ENCODE data around the gene SARM1. TPM values are rescaled to one million over a fixed set of nuclear protein-coding genes. Genes with fewer than 3 reads are reported as not detected.

Gene SARM1
- polyA plus RNA-seq, 1 of the 3 experiments (the other 2 are of a cell fraction) = 17.4 TPM

DNA sequence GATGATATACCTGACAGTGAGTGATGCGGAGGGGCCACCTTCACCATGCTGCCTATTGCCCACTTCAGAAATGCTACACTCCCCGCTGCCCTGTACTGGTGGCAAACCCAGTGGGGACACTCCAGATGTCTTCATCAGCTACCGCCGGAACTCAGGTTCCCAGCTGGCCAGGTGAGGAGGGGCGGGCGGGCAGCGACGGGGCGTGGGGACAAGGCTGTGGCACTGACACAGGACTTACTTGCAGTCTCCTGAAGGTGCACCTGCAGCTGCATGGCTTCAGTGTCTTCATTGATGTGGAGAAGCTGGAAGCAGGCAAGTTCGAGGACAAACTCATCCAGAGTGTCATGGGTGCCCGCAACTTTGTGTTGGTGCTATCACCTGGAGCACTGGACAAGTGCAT is 16.6 kb downstream of the SARM1 start:
- Histone ChIP-seq H3K9ac (no peak overlapping the region), H3F3A (replicated peaks; ENCODE audit: insufficient read depth) (no peaks in the 10 kb centered on the region), H3K79me2 (ENCODE audit: insufficient read depth) (0 out of 2 replicates have a peak, but pooled peaks cover 7% of the 10 kb centered on the region), H2AFZ (ENCODE audit: low read depth) (no peak overlapping the region), H4K20me1 (ENCODE audit: insufficient read depth) (no peaks in the 10 kb centered on the region), H3K36me3 (replicated peaks in 1 of 2; ENCODE audit: control insufficient read depth in 1 of 2, insufficient read depth in 2 of 2, low read length in 1 of 2) (peaks cover 31 to 43% of the 10 kb centered on the region in 2 experiments), H3K27ac (ENCODE audit: low read depth in 2 of 2, low read length in 1 of 2) (no peak overlapping the region), H3K9me2 (no peaks in the 10 kb centered on the region), H3K27me3 (ENCODE audit: insufficient read depth) (no peaks in the 10 kb centered on the region), H3K4me3 (ENCODE audit: low read depth in 2 of 2, low read length in 1 of 2) (no peak overlapping the region), H3K4me2 (no peak overlapping the region), H3K9me3 (no peaks in the 10 kb centered on the region), H3K4me1 (ENCODE audit: control insufficient read depth in 1 of 2, insufficient read depth in 2 of 2, low read depth in 1 of 2, low read length in 1 of 2) (no peaks in the 10 kb centered on the region)
- 90% methylated on average over 7 of the region's 11 CpGs for WGBS (ENCODE audit: low lambda C conversion rate)
- DNase-seq = no peak
- POLR2A ChIA-PET = no interaction called here
- TF ChIP-seq SIN3A (IDR thresholded peaks at IDR 0.05; ENCODE audit: borderline replicate concordance, low read depth, low read length) (no peak), SMC3 (IDR thresholded peaks at IDR 0.05; ENCODE audit: low read depth, low read length) (no peak), FOXM1 (IDR thresholded peaks at IDR 0.05; ENCODE audit: low read depth) (no peak), FOXJ3 (CRISPR knock-in tag; IDR thresholded peaks at IDR 0.05) (no peak), EP300 (IDR thresholded peaks at IDR 0.05; ENCODE audit: borderline replicate concordance in 1 of 2, low read depth in 1 of 2, low read length in 1 of 2) (no peak), TEAD4 (IDR thresholded peaks at IDR 0.05; ENCODE audit: borderline replicate concordance, insufficient read depth) (no peak), ELF1 (IDR thresholded peaks at IDR 0.05) (no peak)
- CTCF ChIA-PET = no interaction called here

DNA sequence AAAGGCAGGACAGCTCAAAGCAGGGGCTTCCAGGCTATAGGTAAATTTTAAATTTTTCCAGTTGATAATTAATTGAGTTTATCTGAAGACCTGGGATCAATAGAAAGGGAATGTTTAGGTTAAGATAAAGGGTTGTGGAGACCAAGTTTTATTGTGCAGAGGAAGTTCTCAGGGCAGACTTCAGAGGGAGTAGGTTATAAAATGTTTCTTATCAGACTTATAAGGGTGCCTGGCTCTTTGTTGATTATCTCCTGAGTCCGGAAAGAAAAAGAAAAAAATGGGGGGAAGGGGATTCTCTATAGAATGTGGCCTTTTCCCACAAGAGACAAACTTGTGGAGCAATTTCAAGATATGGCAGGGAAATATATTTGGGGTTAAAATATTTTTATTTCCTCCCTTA is 18.6 kb downstream of the SARM1 start:
- Histone ChIP-seq H3K4me1 (ENCODE audit: control insufficient read depth in 1 of 2, insufficient read depth in 2 of 2, low read depth in 1 of 2, low read length in 1 of 2) (no peaks in the 10 kb centered on the region), H3F3A (replicated peaks; ENCODE audit: insufficient read depth) (peaks cover 4% of the 10 kb centered on the region), H3K9ac (no peak overlapping the region), H3K36me3 (replicated peaks in 1 of 2; ENCODE audit: control insufficient read depth in 1 of 2, insufficient read depth in 2 of 2, low read length in 1 of 2) (peaks cover 31 to 51% of the 10 kb centered on the region in 2 experiments), H3K27me3 (ENCODE audit: insufficient read depth) (no peaks in the 10 kb centered on the region), H3K9me3 (no peaks in the 10 kb centered on the region), H3K27ac (ENCODE audit: low read depth in 2 of 2, low read length in 1 of 2) (no peak overlapping the region), H3K9me2 (no peaks in the 10 kb centered on the region), H3K4me2 (no peak overlapping the region), H4K20me1 (ENCODE audit: insufficient read depth) (no peaks in the 10 kb centered on the region), H3K4me3 (ENCODE audit: low read depth in 2 of 2, low read length in 1 of 2) (no peak overlapping the region), H3K79me2 (ENCODE audit: insufficient read depth) (no peaks in the 10 kb centered on the region), H2AFZ (ENCODE audit: low read depth) (no peak overlapping the region)
- 100% methylated on average over 1 of the region's 1 CpG for WGBS (ENCODE audit: low lambda C conversion rate)
- ChIA-PET CTCF (no interaction called here), POLR2A (no interaction called here)
- DNase-seq = no peak
- TF ChIP-seq, protein P1, sequence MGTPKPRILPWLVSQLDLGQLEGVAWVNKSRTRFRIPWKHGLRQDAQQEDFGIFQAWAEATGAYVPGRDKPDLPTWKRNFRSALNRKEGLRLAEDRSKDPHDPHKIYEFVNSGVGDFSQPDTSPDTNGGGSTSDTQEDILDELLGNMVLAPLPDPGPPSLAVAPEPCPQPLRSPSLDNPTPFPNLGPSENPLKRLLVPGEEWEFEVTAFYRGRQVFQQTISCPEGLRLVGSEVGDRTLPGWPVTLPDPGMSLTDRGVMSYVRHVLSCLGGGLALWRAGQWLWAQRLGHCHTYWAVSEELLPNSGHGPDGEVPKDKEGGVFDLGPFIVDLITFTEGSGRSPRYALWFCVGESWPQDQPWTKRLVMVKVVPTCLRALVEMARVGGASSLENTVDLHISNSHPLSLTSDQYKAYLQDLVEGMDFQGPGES (IDR thresholded peaks at IDR 0.05; ENCODE audit: low read depth, low read length) = no peak
- TF ChIP-seq EZH2phosphoT487 (IDR thresholded peaks at IDR 0.05; ENCODE audit: borderline replicate concordance, low read depth) (no peak), ELF1 (IDR thresholded peaks at IDR 0.05) (no peak), TEAD4 (IDR thresholded peaks at IDR 0.05; ENCODE audit: borderline replicate concordance, insufficient read depth) (no peak), USF2 (IDR thresholded peaks at IDR 0.05; ENCODE audit: borderline replicate concordance, low read depth, low read length) (no peak), RFX5 (IDR thresholded peaks at IDR 0.05; ENCODE audit: low read length) (no peak), GATA2 (CRISPR knock-in tag; IDR thresholded peaks at IDR 0.05) (no peak), RAD21 (IDR thresholded peaks at IDR 0.05; ENCODE audit: low read length) (no peak), SMC3 (IDR thresholded peaks at IDR 0.05; ENCODE audit: low read depth, low read length) (no peak), SIN3A (IDR thresholded peaks at IDR 0.05; ENCODE audit: borderline replicate concordance, low read depth, low read length) (no peak), CHD2 (IDR thresholded peaks at IDR 0.05; ENCODE audit: low read length, partially characterized antibody) (no peak), FOXJ3 (CRISPR knock-in tag; IDR thresholded peaks at IDR 0.05) (no peak), FOSL2 (IDR thresholded peaks at IDR 0.05; ENCODE audit: borderline replicate concordance, low read depth) (no peak), FOXM1 (IDR thresholded peaks at IDR 0.05; ENCODE audit: low read depth) (no peak), NRF1 (IDR thresholded peaks at IDR 0.05; ENCODE audit: low read depth, low read length) (no peak)
- TF ChIP-seq, protein P2, sequence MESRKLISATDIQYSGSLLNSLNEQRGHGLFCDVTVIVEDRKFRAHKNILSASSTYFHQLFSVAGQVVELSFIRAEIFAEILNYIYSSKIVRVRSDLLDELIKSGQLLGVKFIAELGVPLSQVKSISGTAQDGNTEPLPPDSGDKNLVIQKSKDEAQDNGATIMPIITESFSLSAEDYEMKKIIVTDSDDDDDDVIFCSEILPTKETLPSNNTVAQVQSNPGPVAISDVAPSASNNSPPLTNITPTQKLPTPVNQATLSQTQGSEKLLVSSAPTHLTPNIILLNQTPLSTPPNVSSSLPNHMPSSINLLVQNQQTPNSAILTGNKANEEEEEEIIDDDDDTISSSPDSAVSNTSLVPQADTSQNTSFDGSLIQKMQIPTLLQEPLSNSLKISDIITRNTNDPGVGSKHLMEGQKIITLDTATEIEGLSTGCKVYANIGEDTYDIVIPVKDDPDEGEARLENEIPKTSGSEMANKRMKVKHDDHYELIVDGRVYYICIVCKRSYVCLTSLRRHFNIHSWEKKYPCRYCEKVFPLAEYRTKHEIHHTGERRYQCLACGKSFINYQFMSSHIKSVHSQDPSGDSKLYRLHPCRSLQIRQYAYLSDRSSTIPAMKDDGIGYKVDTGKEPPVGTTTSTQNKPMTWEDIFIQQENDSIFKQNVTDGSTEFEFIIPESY (IDR thresholded peaks at IDR 0.05; ENCODE audit: borderline replicate concordance, low read depth) = no peak
- TF ChIP-seq, protein P3, sequence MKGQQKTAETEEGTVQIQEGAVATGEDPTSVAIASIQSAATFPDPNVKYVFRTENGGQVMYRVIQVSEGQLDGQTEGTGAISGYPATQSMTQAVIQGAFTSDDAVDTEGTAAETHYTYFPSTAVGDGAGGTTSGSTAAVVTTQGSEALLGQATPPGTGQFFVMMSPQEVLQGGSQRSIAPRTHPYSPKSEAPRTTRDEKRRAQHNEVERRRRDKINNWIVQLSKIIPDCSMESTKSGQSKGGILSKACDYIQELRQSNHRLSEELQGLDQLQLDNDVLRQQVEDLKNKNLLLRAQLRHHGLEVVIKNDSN (IDR thresholded peaks at IDR 0.05; ENCODE audit: borderline replicate concordance, low read depth) = no peak
